ENCODE results near the gene FOXR1.
A peak's percentile ranks its signal among the peaks of the same experiment; 100 is the strongest.

The FOXR1 gene

DNA sequence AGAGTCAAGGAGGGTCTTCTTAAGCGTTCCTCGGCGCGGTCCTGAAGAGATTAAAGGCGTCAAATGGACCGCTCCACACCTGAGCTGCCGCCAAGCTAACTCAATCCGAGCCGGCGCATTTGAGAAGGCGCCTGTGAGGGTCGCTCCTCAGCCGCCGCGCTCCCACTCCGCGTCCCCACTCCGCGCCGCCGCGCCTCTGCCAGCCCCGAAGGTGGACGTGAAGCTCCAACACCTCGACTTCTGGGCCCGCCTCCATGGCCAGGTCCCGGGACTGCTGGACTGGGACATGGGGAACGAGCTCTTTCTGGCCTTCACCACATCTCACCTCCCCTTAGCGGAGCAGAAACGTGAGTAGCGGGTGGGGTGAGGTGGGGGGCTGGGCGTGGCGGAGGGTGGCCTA, at the start of gene FOXR1:
TSS of gene FOXR1 (plus strand) at position 116 of the 400 bp plus-strand sequence. CDS start at position 287, 171 bp downstream.
- DNase-seq = no peak

DNA sequence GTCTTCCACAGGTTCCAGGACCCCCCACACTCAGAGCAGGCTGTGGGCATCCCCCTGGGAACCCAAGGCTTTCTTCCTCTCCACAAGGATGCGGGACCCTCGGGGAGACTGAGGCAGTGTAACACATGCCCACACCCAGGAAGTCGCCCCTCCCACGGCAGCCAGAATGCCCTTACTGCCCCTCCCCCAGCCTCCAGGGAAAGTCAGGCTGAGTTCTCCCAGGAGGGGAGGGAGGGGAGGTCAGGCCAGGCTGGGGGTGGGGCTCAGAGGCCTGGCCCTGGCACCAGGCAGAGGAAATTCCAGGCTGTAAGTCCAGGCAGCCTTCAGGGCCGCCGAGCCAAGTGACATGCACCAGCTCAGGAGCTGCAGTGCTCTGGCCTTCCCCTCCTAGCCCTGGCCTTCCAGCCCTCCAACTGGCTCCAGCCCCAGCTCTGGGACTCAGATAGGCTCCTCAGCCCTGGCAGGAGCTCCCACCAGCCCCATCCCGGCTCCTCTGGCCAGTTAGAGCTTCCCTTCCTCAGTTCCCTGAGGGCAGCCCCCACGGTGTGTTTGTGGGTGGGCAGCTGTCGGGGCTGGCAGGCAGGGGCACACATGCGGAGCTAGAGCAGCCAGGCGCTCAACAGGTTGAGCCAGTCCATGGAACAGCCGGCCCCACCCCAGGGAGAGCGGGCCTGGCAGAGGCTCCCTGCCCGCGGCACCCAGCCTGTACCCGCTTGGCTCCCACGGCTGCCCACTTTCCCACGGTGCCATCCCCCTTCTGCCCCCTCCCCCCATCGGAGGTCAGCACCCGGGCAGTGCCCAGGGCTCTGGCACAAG, 49.4 kb upstream of the FOXR1 start:
- DNase-seq = no peak

DNA sequence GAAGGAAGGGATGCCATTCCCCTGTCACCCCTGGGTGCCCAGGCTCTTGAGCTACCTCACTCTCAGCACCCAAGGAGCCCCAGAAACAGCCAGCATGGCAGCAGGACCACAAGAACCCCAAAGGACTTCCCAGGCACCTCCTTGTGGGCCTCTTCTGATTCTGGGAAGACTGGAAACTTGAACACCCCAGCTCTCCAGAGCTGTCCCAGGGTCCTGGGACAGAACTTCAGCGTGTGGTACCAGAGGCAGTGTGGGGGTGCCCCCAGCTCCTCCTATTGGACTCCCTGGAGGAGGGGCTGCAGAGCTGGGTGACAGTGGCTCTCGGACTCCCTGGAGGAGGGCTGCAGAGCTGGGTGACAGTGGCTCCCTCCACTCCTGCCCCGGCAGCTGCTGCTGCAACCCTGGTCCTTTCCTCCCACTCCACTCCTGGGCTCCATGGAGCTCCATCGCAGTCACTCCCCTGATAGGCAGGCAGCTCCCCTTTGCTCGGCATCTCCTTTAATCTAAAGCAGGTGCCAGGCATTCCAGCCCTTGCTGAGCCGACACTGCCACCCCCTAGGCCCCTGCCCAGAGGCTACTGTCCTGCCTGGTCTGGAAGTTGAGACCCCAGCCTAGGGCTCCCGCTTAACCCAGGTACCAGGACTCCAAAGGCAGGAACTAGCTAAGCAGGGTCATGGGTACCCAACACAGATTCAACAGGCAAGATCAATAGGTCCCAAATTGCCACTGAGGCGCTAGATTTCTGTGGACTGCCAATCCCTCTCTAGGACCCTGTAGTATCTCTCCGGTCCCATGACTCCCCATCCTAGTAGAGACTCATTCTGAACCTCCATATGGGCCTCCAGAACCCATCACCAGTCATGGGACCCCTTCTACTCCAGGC, 48.6 kb upstream of the FOXR1 start:
- no peak for DNase-seq

- no peak for DNase-seq
Measured at GRCh38 chr11:118923721-118924587, 47.6 kb upstream of the FOXR1 start.

- DNase-seq = no peak
Measured at GRCh38 chr11:118924591-118925585, 46.7 kb upstream of the FOXR1 start.

GRCh38 chr11:118927554-118928100, 43.9 kb upstream of the FOXR1 start:
- DNase-seq = no peak

GRCh38 chr11:118928101-118928869, 43.3 kb upstream of the FOXR1 start:
- DNase-seq = peak; percentile 24

DNA sequence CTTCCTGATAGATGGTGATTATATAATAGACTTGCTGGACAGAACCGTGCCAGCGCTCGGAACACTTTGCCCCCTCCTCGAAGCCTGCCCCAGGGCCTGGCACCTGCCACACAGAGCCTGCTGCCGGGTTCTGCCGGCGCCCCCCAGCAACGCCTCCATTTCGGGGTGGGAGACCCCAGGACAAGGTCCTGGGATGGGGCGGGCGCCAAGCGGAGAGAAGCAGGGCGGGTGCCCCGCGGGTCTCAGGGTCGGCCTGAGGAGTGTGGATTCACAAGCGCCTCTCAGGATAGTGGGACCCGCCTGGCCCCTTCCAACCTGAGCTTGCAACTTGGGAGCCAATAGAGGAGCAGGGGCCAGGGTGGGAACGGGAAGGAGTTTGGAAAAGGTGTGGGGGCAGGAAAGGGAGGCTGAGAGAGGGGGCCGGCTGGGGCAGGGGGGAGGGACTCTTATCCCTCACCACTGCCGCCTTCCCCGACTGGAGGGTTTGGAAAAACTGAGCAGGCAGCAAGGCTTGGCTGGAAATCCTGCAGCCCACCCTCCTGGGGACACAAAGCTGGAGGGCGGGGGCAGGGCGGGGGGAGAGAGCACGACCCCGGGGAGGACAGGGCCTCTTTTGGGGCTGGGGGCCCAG, 42.6 kb upstream of the FOXR1 start:
- DNase-seq = peak; percentile 19

DNA sequence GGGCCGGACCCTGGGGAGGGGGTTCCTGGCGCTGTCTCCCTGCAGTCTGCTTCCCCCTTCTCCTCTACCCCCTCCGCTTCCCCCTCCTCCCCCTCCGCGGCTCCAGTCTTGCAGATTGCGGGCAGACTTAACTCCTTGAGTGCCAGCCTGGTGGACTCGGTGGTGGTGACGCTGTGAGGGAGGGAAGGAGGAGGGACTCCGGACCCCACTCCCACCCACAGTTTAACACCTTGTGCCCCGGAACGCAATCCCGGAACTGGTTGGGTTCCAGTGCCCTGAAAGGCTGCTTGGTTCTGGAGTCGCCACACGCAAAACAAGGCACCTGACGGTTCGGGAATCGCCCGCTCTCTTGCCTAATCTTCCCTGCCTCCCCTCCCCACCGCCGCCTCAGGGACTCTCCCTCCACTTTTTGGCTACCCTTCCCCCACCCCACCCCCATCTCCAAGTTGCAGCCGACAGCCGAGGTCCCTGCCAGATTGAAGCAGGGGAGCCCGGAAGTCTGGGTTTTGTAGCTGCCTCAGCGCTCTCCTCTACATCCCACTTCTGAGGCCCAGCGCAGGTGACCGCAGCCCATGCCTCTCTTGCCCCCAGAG, 42.0 kb upstream of the FOXR1 start:
- DNase-seq = no peak

DNA sequence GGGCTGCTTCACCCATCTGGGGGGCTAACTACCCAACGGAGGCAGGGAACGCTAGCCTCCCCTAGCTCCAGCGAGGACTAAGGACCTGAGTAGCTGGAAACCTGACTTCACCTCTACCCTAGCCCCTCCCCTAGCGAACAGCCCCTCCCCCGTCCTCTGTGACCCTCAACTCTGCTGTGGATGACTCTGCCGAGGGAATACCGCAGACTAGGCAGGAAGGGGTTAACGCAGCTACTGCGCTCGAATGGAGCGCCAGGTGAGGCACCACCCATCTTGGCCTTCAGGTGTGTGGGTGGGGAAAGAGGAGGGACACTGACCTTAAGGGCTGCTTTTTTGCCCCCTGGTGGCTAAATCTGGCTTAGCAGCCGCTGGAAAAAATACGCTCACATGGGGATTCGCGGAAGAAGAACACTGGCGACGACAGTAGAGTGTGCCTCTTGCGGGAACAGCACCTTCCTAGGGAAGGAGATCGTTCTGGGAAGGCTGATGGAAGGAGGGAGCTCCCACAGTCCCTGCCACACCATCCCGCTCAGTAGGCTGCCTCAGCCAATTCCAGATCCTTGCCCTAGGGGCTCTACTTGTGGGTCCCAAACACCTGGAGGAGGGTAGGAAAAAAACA, 41.4 kb upstream of the FOXR1 start:
- DNase-seq = peak; percentile 31

DNA sequence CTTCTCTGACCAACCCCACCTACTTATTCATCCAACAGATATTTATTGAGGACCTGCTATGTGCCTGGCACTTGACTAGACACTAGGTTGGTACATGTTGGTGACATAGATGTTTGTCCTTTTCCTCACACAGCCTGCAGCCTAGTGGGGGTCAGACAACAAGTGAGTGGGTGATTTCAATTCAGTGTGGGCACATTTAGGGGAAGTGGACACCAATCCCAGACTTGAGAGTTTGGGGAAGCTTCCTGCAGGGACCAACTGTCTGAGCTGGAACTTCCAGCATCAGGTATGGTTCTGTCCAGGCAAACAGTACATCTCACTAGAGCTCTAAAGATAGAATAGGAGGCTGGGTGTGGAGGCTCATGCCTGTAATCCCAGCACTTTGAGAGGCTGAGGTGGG, 40.0 kb upstream of the FOXR1 start:
- no peak for DNase-seq

GRCh38 chr11:118933486-118933885, 38.1 kb upstream of the FOXR1 start:
- DNase-seq = no peak

DNA sequence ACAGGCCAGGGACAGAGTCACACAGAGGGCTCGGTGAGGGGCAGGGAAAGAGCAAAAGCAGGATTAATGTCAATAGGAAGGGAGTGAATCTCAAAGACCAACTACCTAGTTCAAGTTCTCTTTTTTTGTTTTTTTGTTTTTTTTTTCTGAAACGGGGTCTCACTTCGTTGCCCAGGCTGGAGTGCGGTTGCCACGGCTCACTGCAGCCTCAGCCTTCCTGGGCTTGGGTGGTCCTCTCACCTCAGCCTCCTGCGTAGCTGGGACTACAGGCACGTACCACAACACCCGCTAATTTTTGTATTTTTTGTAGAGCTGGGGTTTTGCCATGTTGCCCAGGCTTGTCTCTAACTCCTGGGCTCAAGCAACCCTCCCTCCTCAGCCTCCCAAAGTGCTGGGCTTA, 36.2 kb upstream of the FOXR1 start:
- no peak for DNase-seq

DNA sequence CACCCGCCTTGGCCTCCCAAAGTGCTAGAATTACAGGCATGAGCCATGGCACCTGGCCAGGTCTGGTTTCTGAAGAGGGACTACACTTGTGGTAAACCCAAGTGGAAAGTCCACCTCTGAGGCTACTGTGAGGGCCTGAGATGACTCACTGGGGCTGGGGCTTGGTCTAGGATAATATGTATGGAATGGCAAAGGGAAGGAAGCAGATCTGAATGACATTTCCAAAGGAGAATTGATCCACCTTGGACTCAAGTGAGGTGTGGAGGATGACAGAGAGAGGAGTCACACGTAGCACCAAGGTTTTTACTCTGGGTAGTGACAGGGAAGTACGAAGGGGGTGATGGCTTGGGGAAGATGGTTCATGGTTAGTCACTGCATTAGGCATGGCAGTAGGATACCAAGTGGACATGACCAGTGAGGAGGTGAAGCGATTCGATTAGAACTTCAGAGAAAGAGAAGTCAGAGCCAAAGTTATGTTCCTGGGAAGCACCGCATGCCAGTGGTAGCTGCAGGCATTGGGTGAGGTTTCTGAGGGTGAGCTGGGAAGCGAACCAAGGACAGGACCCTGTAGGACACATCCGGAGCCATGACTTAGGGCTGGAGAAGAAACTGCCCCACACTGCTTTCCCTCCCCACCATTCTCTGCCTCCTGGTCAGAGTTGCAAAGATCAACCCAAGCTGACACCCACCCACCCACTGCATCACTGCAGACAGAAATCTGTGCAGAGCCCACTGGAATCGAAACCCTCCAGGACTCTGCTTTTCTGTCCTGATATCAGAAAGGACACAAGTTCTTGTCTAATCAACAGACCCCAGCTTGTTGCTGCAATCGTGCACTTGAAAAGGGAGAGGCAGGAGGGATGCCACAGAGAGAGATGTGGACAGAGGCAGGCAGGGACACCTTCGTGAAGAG, 32.8 kb upstream of the FOXR1 start:
- no peak for DNase-seq

- DNase-seq = no peak
Measured at GRCh38 chr11:118939404-118939915, 32.1 kb upstream of the FOXR1 start.

DNA sequence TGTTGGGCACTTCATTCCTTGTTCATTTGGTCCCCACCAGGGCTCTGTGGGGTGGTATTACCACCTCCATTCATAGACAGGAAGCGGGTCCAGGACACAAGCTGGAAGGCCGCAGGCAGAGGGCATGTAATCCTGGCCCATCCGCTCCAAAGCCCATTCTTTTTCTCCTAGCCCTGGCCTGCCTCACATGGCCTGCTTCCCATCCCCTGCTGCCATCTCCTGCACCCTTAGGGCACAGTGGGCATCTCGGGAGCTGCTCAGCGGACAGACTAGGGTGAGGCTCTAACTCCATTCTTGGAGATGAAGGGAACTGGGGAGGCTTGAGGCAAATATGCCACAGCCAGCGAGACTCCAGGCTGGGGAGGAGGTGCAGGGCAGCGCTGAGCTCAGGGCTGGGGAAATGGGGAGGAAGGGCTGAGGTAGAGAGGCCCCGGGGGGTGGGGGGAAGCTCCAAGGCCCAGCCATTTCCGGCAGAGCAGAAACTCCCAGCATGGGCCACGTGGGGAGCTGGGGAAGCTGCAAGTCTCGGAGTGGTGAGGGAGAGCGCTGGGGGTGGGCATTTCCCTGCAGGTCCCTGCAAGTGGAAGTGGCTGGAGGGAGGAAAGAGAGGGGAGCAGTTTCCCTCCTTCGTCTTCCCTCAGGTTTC, 31.5 kb upstream of the FOXR1 start:
- DNase-seq = no peak

- no peak for DNase-seq
Measured at GRCh38 chr11:118947091-118947490, 24.5 kb upstream of the FOXR1 start.

All from NCI-H1694 (cell line).